HG02763 (cell line): Measurements from ENCODE around the gene ANXA2.
"Not testable (repeated sequence)": the region's sequence is repeated elsewhere in the genome, so short reads cannot be mapped to it uniquely, and the experiment has no call there.

ENCODE experiments used
- ATAC-seq: cut with Tn5 transposase; IDR thresholded peaks from one replicate; pipeline ENCODE4 v1.9.1; 2021; ENCODE audit warnings: mild to moderate bottlenecking, moderate library complexity; ENCODE audit not compliant: unreplicated experiment

ANXA2 gene

DNA sequence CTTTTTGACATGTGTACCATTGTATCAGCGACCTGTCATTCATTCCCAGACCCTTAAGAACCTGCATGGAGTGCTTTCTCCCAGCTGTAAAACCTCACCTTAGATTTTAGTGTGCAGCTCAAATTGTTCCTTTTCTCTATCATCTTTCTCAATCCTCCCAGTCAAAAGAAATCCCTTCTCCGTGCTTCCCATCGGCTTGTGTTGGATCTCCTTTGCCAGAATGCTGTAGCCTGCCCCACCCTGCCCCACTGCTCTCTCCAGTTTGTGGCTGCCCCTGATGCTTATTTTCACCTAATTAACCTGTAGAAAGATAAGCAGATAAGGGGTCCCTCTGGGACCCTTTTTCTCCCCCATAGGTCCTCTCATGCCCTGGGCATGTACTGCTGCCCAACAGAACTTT is 51.1 kb downstream of the ANXA2 start:
- no peak for ATAC-seq

GRCh38 chr15:60346077-60346476 is 51.7 kb downstream of the ANXA2 start:
- ATAC-seq = no peak

- no peak for ATAC-seq
Observed at GRCh38 chr15:60345598-60345997, 52.2 kb downstream of the ANXA2 start.

DNA sequence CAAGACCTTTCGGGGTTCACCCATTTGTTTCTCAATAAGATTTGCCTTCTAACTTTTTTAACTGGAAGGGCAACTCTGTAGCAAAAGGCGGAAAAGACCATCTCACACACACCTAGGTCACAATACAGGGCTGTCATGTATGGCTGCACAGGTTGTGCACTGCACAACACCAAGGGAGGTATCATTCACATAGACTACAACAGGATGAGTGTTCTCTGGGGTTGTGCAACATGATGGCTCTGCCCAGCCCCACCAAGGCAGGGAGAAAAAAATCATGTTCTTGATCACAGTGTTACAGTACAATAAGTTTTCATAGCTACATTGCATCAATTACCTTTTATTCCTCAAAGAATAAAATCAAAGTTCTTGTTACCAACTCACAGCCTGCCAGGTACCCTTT is 52.8 kb downstream of the ANXA2 start:
- ATAC-seq = no peak

DNA sequence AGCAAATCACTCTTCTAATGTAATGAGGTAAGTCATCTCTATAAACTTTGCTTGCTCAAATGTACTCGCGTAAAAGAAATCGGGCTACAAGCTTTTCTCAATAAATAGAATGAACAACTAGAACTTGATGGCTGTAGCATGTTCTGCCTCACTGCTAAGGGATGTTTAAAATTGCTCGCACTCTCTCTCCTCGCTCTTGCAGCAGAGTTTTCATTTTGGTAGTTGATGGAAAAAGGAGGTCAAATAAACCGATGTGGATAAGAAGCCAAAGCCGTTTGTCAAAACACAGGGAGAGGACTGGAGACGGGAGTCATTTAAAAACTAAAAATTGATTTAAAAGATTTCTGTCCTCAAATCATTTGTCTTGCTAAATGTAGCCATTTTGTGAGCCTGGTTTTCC is 53.3 kb downstream of the ANXA2 start:
- ATAC-seq = no peak

- no peak for ATAC-seq
Observed at GRCh38 chr15:60343221-60343970, 54.4 kb downstream of the ANXA2 start.

GRCh38 chr15:60340207-60340921 is 57.4 kb downstream of the ANXA2 start:
- no peak for ATAC-seq

DNA sequence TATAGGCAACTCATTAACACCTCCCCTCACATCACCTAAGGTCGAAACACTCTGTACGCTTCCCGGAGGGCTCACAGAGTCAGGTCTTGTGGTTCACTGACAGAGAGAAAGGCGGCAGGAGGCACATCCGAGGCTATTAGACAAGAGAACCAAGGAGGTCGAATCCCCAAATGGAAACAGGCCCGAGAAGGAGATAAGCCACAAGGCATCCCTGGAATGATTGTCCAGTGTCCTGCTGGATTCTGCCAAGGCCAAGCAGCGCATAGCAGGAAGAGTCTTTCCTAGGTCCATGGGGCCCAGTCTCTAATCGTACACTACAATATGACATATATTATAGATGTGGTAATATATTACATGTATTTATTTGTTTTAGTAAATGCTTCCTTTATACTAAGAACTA is 58.5 kb downstream of the ANXA2 start:
- no peak for ATAC-seq

DNA sequence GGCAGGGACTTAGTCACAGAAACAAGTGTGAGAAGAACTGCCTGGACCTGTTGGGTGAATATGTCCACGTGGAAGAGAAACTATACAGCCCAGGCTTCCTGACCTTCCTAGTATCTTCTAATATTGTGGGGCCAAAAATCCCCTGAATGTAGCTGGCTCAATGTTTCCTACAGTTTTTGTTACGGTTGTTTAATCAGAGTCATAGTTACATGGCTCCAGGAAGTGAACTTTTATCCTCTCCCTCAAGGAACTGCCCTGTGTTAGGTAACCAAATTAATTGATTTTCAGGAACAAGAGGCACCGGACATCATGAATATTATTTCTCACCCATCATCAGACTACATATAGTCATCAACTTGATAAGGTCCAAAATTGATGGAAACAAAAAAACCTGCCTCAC is 59.0 kb downstream of the ANXA2 start:
- ATAC-seq = no peak

GRCh38 chr15:60337076-60337475 is 60.7 kb downstream of the ANXA2 start:
- ATAC-seq = no peak

- not testable (repeated sequence) for ATAC-seq
Observed at GRCh38 chr15:60335296-60335695, 62.5 kb downstream of the ANXA2 start.

DNA sequence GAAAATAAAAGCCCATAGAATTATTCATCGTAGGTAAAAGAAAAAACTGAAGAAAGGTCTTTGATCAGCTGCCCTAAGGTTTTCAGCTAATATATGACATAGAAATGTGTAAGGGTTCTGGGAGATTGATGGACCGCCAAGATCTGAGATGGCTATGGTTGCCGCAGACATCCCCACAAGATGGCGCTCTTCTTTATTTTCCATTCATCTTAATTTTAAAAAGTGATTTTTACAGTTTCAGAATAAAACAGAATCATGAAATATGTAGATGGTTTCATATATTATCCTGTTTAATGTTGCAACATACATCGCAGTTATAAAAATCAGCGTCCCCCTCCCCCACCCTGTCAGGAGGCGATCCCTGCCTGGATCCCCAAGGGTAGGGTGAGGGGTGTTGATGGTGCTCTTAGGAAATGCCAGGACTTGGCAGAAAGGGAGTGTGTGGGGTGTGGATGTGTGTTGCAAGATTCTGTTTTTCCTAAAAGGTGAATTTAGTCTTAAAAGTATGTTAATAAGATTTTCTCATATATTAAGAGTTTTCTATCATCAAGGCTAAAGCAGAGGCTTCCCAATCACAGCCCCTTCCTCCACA is 68.8 kb downstream of the ANXA2 start:
- ATAC-seq = no peak

DNA sequence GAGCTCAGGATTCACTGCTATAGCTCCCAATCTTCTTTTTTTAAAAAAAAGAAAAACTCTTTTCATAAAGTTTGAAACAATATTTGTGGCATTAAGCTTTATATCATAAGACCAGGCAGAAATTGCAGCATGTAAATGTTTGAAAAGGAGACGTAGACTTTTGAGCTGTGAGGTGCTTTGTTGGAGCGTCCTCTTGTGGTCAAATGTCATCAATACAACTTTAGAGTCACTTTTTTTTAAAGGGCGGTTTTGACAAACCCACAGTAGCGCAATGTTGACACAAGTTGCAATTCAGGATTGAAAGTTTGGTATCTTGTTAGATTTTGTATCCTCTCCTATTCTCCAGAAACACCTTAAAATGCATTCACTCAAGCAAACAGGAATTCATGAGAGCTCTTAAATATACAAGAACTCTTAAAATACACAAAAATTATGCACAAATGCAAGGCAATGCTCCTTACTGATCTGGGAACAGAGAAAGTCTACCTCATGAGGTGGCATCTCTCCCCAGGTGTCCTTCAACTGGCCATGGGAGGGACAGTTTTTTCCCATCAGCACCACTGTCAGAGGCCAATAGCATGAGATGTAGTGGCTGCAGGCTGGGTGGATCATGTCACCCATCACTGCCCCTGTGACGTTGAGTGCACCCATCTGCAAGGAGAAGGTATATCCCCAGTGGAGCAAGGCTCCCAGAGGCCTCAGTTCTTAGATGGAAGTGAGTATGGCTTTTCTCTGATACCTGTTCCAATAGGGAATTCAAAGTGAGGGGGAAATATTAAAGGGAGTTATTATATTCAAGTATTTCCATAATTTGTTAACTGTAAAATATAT is 70.7 kb downstream of the ANXA2 start:
- ATAC-seq = no peak

DNA sequence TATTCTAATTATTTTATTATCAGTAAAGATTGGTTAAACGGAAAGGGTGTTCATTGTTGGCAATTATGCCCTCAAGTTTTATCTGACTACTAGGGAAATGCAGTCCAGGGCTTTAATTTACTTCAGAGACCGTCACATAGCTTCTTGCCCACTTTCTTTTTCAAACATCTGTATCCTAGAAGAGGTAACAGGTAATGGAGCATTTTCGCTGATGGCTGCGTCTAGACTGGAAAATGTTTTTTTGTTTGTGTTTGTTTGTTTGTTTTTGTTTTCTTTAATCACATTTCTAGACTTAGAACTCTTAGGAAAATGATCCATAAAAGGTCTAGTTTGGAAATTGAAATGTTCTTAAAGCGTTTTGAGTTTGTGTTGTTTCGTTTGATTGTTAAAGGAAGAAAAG is 71.4 kb downstream of the ANXA2 start:
- no peak for ATAC-seq

DNA sequence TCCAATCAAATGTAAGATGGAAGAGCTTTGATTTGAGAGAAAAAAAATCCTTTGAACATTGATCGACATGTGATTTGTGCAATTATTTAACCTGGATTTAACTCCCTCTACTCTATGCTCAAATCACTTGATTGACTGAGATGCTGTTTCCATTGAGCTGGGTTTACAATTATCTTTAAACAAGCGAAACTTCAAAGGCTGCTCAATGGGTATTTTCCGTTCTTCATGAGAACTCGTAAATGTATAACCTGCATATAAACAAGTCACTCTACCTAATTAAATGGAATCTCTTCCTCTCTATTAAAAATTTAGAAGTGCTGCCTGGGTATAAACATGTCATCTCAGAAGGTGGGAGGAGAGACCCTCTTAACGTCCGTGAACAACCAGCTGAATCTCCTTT is 71.9 kb downstream of the ANXA2 start:
- ATAC-seq = no peak

DNA sequence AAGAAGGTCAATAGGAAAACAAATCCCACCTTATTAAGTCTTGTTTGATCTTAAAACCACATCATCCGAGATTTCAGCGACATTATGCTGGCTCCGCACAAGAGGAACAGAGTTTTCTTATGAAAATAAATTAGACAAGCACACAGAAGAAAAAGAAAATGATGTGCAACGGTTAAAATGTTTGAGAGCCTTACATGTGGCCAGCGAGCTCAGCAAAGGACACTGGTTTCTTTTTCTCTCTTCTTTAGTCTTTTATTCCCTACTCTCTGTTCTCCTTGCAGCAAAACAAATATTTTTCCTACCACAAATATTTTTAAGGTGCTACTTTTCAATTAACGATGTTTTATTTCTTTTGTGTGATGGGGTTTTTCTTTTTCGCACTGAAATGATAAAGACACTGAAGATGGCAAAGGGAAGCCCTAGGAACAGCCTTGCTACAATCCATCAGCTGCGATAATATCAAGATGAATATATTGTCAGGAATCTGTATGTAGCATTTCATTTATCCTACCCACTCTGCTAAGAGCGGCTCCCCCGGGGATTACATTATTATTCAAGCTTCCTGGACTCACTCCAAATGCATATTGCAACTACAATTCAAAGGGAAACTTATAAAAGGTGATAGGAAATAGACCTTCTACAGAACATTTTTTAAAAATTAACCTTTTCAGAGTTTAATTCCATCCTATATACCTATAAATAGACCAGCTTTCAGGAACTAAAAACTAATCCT is 72.9 kb downstream of the ANXA2 start:
- ATAC-seq = no peak

DNA sequence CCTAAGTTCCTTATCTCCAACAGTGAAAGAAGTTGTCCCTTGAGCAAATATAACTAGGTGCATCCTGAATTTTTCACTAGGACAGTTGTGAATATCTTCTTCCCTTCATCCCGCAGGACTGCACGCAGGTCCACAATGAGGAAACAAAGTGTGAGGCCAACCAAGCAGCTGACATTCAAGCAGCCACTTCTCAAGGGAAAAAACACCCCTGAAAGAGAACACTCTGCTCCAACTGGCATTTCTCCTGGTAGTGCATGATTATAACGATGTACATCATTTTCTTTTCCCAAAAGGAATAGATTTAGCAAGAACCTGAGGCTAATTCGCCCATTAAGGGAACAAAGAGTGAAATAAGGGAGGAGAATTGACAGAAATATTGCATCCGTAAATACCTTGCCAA is 74.5 kb downstream of the ANXA2 start:
- ATAC-seq = no peak

- no peak for ATAC-seq
Observed at GRCh38 chr15:60320365-60320764, 77.4 kb downstream of the ANXA2 start.

GRCh38 chr15:60318216-60318867 is 79.4 kb downstream of the ANXA2 start:
- no peak for ATAC-seq

- no peak for ATAC-seq
Observed at GRCh38 chr15:60316961-60317360, 80.8 kb downstream of the ANXA2 start.
